HG02642 (cell line): ENCODE data around the gene OR2T11.
"Not testable (repeated sequence)": the region's sequence is repeated elsewhere in the genome, so short reads cannot be mapped to it uniquely, and the experiment has no call there.

Source experiments
- ATAC-seq: cut with Tn5 transposase; IDR thresholded peaks from one replicate; pipeline ENCODE4 v1.9.1; 2021; ENCODE audit warnings: mild to moderate bottlenecking; ENCODE audit not compliant: unreplicated experiment, poor library complexity

Gene OR2T11, protein sequence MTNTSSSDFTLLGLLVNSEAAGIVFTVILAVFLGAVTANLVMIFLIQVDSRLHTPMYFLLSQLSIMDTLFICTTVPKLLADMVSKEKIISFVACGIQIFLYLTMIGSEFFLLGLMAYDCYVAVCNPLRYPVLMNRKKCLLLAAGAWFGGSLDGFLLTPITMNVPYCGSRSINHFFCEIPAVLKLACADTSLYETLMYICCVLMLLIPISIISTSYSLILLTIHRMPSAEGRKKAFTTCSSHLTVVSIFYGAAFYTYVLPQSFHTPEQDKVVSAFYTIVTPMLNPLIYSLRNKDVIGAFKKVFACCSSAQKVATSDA

DNA sequence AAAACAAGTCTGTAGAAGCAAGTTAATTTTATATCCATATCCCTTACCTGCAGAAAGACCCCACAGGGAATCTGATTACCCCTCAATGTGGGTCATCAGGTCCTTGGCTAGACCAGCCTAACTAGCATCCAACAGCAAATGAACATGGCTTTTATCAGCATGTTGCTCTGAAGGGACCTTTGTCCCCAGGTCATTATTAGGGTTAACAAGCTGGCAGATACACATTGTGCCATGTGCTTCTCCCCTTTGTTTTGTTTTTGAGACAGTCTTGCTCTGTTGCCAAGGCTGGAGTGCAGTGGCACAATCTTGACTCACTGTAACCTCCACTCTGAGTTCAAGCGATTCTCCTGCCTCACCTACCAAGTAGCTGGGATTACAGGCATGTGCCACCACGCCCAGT is at the start of gene OR2T11:
Gene OR2T11, minus strand, starts transcription at position 101 of the 400 bp plus-strand sequence. CDS start 7,963 bp downstream, outside the sequence.
- not testable (repeated sequence) for ATAC-seq

DNA sequence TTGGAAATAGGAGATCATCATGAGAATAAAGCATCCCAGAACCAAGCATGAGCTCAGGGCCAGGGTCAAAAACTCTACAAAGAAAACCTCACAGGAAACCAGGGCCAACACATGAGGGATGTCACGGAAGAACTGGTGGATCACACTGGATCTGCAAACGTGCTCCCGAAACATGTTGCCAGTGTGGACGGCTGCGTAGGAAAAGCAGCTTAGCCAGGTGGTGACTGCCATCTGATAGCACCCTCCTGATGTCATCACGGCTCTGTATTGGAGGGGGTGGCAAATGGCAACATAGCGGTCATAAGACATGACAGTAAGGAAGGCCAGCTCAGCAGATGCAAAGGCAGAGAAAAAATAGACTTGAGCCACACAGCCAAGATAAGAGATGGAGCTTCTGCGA is 46.8 kb upstream of the OR2T11 start:
- no peak for ATAC-seq

DNA sequence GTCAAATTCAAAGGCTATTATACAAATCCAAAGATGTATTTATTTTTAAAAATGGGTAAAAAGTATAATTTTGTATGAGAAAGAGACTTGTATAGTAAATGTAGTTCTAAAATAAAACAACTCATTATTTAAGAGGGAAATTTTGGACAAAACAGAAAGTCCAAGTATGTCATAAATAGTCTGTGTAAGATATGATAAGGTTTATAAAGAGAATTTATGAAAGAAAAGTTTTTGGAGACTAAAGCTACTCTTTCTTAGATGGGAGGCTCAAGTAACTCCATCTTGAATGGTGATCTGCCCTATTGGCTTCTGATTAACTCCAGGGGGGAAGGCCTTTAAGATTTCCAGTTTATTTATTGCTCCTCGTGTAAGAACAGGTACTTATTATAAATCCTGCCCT is 35.1 kb upstream of the OR2T11 start:
- no peak for ATAC-seq

DNA sequence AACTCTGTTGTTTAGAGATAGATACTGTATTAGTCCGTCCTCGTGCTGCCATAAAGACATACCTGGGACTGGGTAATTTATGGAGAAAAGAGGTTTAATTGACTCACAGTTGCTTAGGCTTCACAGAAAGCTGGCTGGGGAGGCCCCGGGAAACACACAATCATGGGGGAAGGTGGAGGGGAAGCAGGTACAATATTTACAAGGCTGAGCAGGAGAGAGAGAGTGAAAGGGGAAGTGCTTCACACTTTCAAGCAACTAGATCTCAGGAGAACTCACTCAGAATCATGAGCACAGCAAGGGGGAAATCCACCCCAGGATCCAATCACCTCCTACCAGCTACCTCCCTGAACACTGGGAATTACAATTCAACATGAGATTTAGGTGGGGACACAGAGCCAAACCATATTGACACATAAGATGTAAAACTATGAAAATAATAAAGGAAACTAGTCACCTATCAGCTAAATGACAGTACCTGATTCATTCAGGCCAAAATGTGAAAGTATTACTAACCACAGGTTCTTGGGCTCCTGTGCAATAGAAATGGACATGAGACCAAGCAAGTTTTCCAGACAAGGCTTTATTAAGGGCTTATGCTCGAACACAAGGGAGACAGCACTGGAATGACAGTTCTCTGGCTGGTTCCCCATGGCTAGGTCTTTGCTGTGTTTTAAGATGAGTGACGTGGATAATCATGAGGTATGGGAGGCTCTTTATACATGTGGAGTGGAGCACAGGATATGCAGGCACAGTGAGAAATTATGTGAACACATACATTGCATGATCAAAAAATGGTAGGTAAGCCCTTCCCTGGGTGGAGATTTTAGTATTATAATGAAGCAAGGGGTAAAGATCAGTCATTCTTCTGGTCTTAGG is 28.8 kb upstream of the OR2T11 start:
- peak; percentile 95 for ATAC-seq

DNA sequence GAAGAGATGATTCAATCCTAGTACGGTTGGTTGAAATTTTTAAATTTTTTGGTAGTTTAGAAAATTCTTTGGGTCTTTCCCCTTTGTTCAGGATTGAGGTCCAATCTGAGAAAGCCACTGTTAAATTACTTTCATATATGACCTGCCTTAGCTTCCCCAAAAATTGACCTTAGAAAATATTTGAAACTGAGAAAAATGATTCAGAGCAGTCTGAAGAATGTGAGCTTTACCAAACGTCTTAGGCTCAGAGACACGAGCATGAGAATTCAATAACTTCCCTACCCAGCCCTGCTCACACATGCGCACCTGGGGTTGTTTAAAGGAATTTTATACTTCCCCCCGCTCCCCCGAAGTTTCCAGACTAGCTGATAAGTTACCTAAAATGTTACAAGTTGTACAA is 21.9 kb upstream of the OR2T11 start:
- peak; percentile 54 for ATAC-seq

DNA sequence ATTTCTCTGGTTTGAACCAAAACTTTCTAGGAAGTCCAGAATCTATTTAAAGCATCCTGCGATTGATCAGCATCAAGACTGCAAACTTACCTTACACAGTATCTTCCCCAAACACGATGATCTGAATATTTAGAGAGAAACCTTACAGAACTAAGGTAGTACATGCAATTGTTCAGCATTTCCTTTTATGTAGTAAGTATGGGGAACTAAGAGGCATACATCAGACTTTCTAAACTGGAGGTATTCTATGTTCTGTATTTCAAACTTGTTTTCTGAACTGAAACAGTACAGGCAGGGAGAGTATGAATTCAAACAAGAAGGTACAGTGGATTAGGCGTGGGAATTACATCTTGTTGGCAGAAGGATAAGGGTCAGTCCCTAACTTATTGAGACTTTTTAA is 20.5 kb upstream of the OR2T11 start, which contains the start of gene OR2T27:
Gene OR2T27, minus strand, starts transcription at position 175 of the 400 bp plus-strand sequence. CDS start 4,644 bp downstream, outside the sequence.
- ATAC-seq, result not testable (repeated sequence)

DNA sequence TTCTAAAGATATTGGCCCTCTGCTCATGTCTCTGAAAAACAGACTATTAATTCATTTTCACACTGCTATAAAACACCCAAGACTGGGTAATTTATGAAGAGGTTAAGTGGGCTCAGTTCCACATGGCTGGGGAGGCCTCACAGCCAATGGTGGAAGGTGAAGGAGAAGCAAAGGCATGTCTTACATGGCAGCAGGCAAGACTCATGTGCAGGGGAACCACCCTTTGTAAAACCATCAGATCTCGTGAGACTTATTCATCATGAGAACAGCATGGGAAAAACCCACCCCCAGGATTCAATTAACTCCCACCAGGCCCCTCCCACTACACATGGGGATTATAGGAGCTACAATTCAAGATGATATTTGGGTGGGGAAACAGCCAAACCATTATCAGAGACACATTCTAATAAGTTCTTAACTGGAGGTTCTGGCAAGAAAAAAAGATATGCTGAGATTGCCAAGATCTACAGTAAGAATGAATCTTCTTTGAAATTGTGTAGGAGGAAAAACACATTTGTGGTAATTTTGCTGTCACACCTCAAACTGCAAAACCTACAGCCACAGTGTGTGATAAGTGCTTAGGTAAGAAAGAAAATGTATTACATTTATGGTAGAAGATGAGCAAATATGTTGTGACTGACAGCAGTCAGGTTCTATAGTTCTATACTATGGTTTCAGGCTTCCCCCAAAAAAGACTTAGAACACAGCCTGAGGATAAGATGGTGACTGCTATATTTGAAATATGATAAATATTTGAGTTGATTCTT is 14.1 kb upstream of the OR2T11 start:
- ATAC-seq, result not testable (repeated sequence)

DNA sequence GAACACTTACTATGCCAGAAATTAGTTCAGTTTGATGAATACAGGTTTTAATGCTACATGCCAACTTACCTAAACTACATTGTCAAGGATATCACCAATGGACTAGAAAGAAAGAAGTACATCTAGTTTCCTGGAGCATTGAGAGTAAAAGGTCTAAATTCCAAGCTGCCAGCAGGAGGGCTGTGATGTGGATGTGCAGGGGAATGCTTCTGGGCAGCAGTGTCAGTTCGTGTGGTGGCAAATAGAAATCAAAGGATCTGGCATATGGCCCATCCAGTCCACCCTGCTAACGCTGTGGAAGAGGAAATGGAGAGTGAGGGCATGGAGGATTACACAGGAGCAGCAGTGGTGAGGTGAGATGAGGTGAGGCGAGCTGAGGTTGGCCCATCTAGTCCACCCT is 10.3 kb upstream of the OR2T11 start, which contains the start of gene OR2T35:
Gene OR2T35, minus strand, starts transcription at position 101 of the 400 bp plus-strand sequence. CDS start 6,020 bp downstream, outside the sequence.
- not testable (repeated sequence) for ATAC-seq

DNA sequence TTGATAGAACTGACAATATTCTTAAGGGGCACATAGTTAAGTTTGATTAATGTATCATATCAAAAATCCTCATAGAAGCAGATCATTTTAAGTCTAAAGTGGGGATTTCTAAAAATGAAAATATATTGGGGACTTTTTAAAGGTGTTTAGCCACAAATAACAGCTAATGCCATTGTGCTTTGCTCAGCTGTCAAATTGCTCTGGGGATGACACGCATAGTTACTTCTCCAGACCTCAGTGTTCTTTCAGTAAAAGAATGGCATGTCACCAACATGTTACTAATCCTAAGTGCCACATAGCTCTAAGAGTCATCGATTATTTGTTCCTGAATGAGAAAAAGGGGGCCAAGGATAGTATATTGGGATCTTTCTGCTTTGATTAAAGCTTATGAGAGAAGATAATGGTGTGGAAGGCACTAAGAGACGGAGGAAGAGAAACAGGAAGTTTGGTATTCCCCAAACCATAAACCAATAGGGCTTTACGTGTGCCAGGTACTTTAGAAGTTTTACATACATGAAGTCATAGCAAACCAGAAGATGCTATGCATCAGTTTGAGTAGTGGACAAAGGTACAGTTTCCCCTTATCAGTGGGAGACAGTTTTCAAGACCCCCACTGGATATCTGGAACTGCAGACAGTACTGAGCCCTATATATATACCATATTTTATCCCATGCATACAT is 8.2 kb upstream of the OR2T11 start:
- peak; percentile 73 for ATAC-seq

DNA sequence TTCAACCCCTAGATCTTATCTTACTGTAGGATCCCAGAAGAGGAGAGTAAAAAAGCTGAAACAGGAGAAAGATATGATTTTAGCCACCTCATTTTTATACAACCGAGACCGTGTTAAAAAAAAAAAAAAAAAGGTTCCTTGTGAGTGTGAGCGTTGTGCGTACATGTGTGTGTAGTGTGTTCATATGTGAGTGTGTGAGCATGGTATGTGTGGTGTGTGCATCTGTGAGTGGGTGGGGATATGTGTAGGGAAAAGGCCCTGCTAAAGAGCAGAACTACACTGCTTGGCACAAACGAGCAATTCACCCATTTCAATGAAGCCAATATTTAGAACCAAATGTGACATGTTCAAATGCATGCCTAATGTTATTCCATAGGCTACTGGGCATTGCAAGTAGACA is 6.7 kb upstream of the OR2T11 start:
- ATAC-seq, result peak; percentile 8

DNA sequence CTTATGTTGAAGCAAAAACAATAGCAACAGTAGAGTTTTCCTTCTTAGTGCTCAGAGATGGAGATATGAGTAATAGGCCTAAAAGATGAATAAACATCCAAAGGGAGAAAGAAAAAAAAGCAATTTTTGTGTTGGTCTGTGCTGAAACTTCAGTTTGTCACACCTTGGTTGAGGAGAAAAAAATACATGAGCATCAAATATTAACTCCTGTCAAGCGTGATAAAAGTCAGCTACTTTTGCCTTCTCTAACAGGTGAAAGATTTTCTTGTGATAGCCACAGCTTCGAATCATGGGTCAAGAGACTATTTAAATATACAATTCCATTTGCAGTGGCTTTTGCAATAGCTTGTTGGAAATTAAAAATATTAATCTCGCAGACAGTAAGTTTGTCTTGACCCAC is 6.0 kb upstream of the OR2T11 start:
- peak; percentile 28 for ATAC-seq

DNA sequence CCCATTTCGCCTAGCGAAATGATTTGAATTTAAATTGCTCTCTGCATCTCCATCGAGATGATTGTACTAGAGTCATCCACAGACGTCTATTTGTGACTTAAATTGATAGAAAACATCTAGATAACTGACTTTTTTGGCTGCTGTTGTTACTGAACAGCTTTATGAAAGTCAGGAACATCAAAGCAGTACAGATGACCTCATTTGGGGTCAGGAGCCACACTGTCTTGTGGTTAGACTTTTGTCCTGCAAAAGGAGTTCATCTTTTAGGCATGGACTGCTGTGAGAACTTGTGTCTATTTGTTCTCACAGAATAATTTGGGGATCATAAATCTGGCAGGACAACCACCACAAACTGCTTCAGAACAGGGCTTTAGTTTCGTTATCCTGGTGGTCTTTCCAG is 4.8 kb upstream of the OR2T11 start:
- peak; percentile 28 for ATAC-seq

DNA sequence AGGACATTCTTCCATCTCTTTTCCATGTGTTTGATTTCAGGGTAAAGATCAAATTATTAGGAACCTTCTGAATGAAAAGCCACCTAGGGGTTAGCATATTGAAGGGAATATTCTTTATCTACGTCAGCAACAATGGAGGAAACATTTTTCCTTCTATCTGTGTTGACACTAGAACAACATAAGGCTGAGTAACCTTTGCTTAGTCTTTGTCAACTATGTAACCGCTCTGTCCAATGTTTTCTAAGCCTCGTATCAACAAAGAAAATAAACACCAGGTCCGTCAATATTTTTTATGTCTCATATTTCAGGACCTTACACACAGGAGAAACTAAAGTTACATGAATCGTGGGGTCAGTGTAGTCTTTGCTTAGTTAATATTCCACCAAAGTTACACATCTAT is 1.7 kb upstream of the OR2T11 start:
- not testable (repeated sequence) for ATAC-seq

DNA sequence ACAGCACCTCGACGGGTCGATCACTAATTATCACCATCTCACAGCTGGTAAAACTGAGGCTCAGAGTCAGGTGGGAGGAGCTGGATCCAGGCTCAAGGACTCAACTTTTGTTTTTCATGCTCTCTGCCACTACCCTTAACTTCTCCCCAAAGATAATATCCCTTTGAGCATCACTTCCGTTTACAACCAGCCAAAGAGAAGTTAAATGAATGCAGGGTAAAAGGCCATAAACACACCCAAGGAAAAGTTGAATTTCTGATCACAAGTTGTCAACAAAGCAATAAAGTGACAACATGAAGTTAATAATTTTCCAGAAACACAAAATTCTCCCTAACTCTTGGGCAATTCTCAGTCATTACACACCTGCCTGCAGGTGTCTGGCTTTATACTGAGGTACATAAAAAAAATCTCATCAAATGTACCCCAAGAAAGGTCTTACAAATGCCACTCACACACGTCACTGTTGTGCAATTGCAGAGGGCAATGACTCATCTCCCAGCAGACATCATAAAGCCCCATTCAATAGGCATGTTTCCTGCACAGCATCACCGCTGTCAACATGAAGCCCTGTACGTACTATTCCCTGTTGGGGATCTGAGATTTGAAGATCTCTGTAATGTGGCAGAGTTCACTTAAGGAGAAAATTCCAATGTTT is 3.4 kb downstream of the OR2T11 start:
- ATAC-seq, result no peak

DNA sequence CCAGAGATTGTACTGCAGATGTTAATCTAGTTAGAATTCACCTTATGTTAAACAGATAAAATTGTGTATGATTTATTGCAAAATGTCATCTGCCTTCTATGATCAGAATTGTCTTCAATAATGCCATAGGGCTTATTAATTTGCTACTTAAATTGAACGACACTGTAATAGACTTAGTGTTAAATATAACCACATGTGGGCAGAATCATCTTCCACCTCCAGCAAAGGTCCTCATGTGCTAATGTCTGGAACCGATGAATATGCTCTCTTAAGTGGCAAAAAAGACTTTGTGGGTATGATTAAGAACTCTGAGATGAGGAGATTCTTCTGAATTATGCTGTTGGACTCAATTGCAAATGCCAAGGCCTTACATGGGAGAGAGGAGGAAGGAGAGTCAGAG is 4.3 kb downstream of the OR2T11 start:
- ATAC-seq, result no peak

DNA sequence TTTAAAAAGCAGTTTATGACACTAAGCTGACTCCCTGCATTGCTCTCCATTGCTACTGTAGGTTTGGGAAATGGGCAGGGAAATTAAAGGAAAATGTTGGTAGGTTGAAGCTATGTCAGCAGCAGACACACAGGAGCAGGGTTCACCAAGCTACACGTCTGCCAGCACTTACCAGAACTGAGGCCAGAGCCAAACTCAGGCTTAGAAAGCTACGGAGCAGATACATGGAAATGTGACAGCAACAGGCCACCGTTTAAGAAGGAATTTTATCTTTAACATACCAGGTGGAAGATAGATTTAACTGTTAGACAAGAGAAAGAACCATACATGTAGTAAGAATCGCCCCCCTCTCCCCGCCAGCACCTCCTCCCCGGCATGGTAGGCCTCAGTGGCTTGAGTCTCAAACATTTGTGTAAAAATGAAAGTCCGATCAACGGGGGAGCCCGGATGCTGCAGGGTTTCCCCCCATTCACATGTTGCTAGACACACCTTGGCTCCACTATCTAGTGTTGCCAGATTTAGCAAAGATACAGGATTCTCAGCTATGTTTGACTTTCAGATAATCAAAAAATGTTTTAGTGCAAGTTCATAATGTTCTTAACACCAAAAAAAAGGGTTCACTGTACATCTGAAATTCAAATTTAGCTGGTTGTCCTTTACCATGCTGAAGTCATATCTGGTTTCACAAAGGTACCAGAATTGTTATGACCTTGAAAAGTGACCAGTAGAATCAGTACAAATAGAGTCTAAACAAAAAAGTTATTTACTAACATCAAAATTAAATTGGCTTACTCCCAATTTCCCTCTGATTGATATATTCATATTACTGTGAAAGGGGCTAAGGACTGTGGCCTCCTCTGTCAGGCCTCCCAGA is 6.7 kb downstream of the OR2T11 start:
- peak; percentile 86 for ATAC-seq

DNA sequence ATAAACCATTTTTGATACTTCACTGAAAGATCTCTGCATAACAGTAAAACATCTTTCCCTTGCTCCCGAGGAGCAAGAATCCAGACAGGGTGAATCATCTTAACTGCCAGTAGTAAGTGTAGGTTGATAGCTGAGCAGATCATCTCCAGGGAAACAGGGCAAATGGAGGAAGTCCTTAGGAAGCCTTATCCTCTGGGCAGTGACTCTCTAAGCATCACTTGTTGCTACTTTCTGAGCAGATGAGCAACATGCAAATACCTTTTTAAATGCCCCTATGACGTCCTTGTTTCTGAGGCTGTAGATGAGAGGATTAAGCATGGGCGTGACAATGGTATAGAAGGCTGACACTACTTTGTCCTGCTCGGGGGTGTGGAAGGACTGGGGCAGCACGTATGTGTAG is 8.9 kb downstream of the OR2T11 start:
- ATAC-seq, result no peak

DNA sequence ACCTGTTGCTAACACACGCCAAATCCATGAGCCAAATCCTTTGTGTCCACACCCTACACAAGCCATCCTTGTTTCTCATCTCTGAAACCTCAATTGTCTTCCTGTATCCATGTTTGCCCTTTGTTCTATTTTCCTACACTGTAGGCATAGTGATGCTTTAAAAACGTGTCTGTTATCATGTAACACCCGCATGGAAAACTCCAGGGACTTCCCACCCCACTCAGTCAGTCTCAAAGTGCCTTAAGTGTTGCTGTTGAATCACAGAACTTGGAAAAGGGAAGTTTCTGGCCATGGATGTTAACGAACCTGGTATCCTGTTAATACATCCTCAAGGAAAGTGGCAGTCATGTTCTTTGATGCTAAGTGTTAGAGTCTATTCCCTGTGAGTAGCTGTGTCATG is 9.7 kb downstream of the OR2T11 start:
- ATAC-seq, result no peak
